GM18868 (cell line): ENCODE results near the gene VRK1.

Experiments used
- ATAC-seq: cut with Tn5 transposase; IDR thresholded peaks from one replicate; pipeline ENCODE4 v1.9.1; 2021; ENCODE audit warnings: mild to moderate bottlenecking, moderate library complexity; ENCODE audit not compliant: unreplicated experiment

VRK1 gene

GRCh38 chr14:96915478-96915877 is 118.3 kb downstream of the VRK1 start:
- no peak for ATAC-seq

DNA sequence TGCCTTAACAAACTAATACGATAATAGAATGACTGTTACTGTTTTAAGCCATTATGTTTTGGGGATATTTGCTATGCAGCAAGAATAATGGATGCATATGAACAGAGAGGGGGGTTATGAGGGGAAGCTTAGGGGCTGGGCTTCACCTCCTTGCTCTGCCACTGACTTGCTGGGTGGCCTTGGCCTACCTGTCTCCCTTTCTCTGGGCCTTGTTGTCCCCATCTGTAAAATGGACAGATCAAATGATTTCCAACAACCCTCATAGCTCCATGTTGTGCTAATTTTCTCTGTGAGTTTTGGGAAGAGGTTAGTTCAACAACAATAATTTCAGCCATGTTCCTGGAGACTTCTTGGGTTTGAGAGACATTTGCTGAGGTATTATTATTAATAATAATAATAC is 119.6 kb downstream of the VRK1 start:
- ATAC-seq, result no peak

GRCh38 chr14:96917442-96917963 is 120.3 kb downstream of the VRK1 start:
- no peak for ATAC-seq

DNA sequence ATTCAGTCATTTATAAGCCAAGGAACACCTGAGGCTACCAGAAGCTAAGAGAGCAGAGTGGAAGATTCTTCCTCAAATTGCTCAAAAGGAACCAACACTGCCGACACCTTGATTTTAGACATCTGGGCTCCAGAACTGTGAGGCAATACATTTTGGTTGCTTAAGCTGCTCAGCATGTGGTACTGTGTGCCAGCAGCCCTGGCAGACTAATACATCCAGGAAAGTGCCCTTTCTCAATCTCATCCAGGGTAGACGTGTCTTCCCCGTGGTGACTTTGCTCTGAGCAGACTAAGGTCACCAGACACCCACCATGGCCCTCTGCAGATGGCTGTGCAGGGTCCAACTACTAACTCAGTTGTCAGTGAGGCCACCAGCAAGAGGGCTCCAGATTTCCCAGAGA is 122.8 kb downstream of the VRK1 start:
- no peak for ATAC-seq

- ATAC-seq, result no peak
Observed at GRCh38 chr14:96920820-96921219, 123.6 kb downstream of the VRK1 start.

GRCh38 chr14:96922986-96923385 is 125.8 kb downstream of the VRK1 start:
- no peak for ATAC-seq

DNA sequence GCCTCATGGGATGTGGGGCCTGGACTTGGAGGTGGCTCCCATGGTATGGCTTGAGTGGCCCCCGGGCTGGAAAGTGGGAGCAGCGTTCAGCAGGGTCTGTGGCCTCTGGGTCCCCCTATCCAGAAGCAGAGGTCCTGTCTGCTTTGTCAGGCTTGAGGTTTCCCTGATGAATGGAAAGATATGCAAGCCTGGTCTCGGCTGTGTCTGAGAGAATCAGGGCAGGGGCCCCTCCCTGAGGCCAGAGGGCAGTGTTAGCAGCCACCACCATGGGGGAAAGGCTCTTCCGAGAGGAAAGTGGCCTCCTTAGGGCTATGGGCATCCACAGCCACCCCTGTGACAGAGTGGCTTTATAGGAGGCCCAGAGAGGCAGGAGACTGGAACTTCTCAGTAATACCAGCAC is 128.2 kb downstream of the VRK1 start:
- no peak for ATAC-seq

DNA sequence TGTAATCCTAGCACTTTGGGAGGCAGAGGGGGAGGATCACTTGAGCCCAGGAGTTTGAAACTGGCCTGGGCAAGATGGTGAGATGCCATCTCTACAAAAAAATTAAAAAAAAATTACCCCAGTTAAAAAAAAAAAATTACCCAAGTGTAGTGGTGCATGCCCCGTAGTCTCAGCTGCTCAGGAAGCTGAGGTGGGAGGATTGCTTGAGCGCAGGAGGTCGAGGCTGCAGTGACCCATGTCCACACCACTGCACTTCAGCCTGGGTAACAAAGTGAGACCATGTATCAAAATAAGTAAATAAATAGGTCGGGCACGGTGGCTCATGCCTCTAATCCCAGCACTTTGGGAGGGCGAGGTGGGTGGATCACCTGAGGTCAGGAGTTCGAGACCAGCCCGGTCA is 128.8 kb downstream of the VRK1 start:
- ATAC-seq, result peak; percentile 53

- ATAC-seq, result no peak
Observed at GRCh38 chr14:96928779-96929380, 131.7 kb downstream of the VRK1 start.

DNA sequence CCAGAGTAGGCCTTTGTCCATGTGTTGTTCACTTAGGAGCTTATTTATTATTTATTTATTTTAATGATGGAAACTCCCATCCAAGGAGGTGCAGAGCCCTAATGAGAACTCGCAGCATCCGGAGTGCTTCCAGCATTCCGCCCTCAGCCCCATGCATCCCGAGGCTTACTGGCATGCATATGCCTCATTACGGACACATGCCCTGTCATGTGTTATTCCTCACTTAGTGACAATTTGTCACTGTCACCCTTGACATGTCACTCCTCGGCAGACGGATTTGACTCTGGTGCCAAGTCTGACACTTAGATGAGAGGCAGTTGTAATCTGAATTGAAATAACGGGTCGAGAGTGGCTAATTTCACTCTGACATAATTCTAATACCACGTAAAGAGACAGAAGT is 132.8 kb downstream of the VRK1 start:
- no peak for ATAC-seq

GRCh38 chr14:96930526-96930925 is 133.3 kb downstream of the VRK1 start:
- ATAC-seq, result no peak
